HCEC 1CT (cell line): Measurements from ENCODE around the gene DPM3.
"Not testable (repeated sequence)": the region's sequence is repeated elsewhere in the genome, so short reads cannot be mapped to it uniquely, and the experiment has no call there.

Experiments used
- DNase-seq: peaks from one replicate; pipeline ENCODE4 v3.0.0-alpha.2; 2017

The DPM3 gene

DNA sequence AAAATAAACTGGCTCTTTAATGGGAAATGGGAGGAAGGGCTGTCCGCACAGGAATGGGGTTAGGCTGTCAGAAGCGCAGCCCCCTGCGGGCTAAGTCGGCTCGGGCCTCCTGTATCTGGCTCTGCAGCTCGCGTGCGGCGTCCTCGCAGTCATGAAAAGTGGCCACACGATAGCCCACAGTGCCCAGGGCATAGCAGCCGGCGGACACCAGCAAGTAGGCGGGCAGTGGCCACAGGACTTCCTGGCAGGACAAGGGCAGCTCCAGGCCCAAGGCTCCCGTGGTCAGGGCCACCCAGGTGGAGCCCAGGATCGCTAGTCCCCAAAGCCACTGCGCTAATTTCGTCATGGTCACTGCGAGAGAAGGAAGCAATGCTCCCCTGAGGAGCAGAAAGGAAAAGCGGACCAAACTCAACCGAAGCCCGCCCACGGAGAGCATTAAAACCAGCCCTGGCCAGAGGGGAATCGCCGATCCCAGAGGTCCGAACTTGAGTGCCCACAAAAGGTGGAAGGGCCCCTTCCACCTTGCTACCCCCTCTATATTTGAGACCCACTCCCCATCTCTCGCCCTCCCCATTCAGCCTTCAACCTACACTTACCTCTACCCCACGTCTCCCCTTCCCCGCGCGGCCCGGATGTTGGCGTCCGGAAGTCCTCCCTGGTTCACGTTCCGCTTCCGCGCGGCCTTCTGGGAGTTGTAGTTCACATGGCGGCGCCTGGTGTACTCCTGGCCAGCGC, at the start of gene DPM3:
Gene DPM3 (minus strand): TSS at position 637 of the 735 bp plus-strand sequence. CDS start 291 bp downstream, at position 346.
- peak; percentile 70 for DNase-seq

GRCh38 chr1:155189926-155190325, 49.6 kb upstream of the DPM3 start:
- not testable (repeated sequence) for DNase-seq

- DNase-seq, result no peak
Observed at GRCh38 chr1:155188268-155188667, 47.9 kb upstream of the DPM3 start.

- no peak for DNase-seq
Observed at GRCh38 chr1:155187456-155187891, 47.1 kb upstream of the DPM3 start.

GRCh38 chr1:155186794-155187455, 46.6 kb upstream of the DPM3 start:
- DNase-seq, result no peak

- no peak for DNase-seq
Observed at GRCh38 chr1:155186067-155186793, 45.9 kb upstream of the DPM3 start.

GRCh38 chr1:155185783-155186066, 45.4 kb upstream of the DPM3 start:
- no peak for DNase-seq

GRCh38 chr1:155184835-155185782, 44.8 kb upstream of the DPM3 start:
- no peak for DNase-seq

DNA sequence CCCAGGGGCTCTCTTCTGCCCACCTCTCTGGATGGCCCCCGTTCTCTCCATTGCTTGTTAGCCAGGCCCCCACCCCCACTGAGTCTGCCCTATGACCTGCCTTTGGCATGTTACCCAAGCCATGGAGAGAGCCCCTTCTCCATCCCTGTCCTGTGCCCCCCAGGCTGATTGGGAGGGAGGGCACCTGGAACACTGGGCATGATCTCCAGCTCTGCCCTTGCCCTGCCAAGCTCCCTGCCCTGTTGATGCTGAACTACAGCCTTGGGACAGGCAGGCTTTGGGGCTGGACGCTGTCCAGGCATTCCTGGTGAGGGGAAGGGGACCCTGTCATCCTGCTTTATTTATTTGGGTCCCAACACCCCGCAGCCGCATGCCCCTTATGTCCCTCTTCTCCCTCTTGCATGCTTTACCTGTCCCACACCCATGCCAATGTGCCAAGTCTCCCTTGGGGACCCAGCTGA, 44.0 kb upstream of the DPM3 start:
- DNase-seq, result no peak

- DNase-seq, result no peak
Observed at GRCh38 chr1:155183775-155184221, 43.5 kb upstream of the DPM3 start.

DNA sequence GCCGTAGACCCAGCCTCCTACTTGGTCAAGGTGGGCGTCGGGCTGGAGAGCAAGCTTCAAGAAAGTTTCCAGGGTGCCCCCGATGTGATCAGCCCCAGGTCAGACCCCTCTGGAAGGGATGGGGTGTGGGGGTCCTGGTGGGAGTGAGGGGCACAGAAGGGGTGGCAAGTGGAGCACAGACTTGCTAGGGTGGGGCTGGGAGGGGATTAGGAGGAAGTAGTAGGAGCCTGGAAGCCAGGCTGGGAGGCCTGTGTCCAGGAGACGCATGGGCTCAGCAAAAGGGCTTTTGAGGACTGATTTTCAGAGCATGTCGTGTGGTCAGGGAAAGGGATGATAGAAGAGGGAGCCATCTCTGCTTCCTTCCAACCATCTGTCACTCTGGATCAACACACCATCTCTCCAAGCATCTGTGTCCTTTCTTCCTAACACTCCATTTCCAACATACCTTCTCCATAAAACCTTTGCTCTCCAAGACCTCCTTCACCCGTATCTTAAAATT, 41.8 kb upstream of the DPM3 start:
- no peak for DNase-seq

DNA sequence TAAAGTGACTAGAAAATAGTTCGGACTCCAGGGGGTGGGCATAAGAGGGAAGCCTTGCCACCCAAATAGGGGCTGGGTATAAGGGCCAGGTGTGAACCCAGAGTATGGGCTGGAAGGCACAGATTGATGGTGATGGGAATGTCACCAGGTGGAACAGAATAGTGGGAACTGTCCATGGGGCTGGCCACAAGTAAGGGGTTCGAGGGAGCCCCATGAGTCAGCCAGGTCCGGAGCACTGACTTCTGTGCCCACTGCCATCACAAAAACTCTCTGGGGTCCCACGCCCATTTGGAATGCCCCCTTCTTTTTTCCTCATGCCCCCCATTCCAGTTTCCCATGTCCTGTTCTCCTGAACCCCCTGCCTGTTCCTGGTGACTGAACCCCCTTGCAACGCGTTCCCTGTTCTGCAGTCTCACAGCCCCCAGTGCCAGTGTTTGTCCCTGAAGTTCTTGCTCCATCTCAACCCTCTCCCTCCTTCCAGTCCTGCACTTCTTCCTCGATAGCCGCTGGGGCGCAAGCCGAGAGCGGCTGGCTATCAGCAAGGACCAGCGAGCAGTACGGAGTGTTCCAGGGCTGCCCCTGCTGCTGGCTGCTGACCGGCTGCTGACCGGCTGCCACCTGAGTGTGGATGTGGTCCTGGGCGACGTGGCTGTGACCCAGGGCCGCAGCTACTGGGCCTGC, 41.2 kb upstream of the DPM3 start:
- DNase-seq, result no peak

- no peak for DNase-seq
Observed at GRCh38 chr1:155179112-155180031, 39.0 kb upstream of the DPM3 start.

DNA sequence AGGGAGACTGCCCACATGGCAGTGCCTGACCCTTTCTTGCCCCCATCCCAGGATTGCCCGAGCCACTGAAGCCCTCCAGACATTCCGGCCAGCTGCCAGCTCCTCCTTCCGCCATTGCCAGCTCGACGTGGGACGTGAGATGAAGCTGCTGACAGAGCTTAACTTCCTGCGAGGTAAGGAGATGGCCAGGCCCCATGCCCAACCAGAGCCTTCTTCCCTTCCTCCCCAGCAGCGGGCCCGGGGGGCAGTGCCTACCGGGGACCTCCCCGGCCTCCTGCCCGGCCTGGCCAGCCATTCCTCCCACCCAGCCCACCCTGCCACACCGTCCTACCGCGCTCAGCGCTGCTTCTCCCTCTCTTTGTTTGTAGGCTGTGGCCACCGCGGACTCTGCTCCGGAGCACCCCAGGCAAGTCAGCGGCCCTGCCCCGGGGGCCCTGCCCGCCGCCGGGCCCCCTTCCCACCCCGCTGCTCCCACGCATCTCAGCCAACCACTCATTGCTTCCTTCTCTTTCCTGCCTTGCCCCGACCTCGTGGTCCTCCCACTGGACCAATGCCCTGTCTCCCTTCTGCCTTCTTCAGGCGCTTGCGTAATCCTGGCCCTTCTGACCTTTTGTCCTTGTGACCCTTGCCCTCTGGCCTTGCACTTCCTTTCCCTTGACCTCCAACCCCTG, 38.2 kb upstream of the DPM3 start:
- no peak for DNase-seq

GRCh38 chr1:155177918-155178281, 37.6 kb upstream of the DPM3 start:
- DNase-seq, result no peak

GRCh38 chr1:155177192-155177917, 37.0 kb upstream of the DPM3 start:
- DNase-seq, result no peak

DNA sequence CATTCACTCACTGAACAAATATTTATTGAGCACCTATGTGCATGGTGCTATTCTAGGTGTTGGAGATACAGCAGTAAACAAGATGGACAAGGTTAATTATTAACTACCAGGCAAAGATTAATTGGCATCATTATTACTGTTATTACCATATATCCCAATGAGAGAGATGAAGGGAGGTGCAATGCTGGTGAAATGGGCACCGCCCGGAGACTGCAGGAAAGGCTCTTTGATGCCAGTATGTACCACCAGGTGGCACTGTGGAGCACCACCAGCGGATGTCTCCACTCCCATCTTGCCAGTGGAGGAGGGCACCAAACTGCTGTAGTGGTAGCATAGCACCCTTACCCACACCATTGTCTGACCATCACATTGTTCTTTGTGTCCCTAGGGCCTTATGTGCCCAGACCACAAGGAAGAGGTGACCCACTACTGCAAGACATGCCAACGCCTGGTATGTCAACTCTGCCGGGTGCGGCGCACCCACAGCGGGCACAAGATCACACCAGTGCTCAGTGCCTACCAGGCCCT, 36.3 kb upstream of the DPM3 start:
- peak; percentile 55 for DNase-seq

GRCh38 chr1:155175927-155176371, 35.6 kb upstream of the DPM3 start:
- DNase-seq, result no peak

- DNase-seq, result no peak
Observed at GRCh38 chr1:155175281-155175926, 35.1 kb upstream of the DPM3 start.
